Endodermal cell (in vitro differentiated cells): ENCODE data around the gene SOX11. TPM values are rescaled to one million over a fixed set of nuclear protein-coding genes. Genes with fewer than 3 reads are reported as not detected.
"Not testable (repeated sequence)": the region's sequence is repeated elsewhere in the genome, so short reads cannot be mapped to it uniquely, and the experiment has no call there.

Experiments
- DNase-seq: peaks from one replicate; pipeline ENCODE4 v3.0.0-alpha.2; 2017
- H3K27ac ChIP-seq: 2 replicates; pipeline ENCODE4 v1.5.1; 2013; ENCODE audit warnings: mild to moderate bottlenecking, low read depth, low read length, moderate library complexity
- H3K27me3 ChIP-seq: 2 replicates; pipeline ENCODE4 v1.6.1; 2013; ENCODE audit warnings: mild to moderate bottlenecking, low read length, moderate library complexity; ENCODE audit not compliant: insufficient read depth, control insufficient read depth, poor library complexity, severe bottlenecking
- H3K36me3 ChIP-seq: 2 replicates; pipeline ENCODE4 v1.7.0; 2013; ENCODE audit warnings: mild to moderate bottlenecking, low read length, moderate library complexity; ENCODE audit not compliant: control insufficient read depth, insufficient read depth
- H3K4me1 ChIP-seq: one replicate; pipeline ENCODE4 v1.7.0; 2013; ENCODE audit warnings: low read length; ENCODE audit not compliant: control insufficient read depth, insufficient read depth
- H3K4me3 ChIP-seq: 2 replicates; pipeline ENCODE4 v1.5.1; 2013; ENCODE audit warnings: mild to moderate bottlenecking, low read length, moderate library complexity
- H3K9ac ChIP-seq: 2 replicates; pipeline ENCODE4 v1.6.1; 2013; ENCODE audit warnings: mild to moderate bottlenecking, low read length, moderate library complexity; ENCODE audit not compliant: poor library complexity, severe bottlenecking; ENCODE audit errors: extremely low read depth
- H3K9me3 ChIP-seq: 2 replicates; pipeline ENCODE4 v1.6.1; 2013; ENCODE audit warnings: mild to moderate bottlenecking, low read length, moderate library complexity; ENCODE audit not compliant: control insufficient read depth
- H3K27ac Mint-ChIP-seq: 2 replicates; pipeline ENCODE4 v1.8.0; 2020; ENCODE audit warnings: mixed read lengths
- H3K27me3 Mint-ChIP-seq: 2 replicates; pipeline ENCODE4 v1.8.0; 2021; ENCODE audit warnings: mild to moderate bottlenecking, mixed read lengths; ENCODE audit not compliant: insufficient read depth
- H3K36me3 Mint-ChIP-seq: 2 replicates; pipeline ENCODE4 v1.8.0; 2020; ENCODE audit warnings: low read depth, mixed read lengths
- H3K4me1 Mint-ChIP-seq: 2 replicates; pipeline ENCODE4 v1.8.0; 2020; ENCODE audit warnings: mixed read lengths
- H3K4me3 Mint-ChIP-seq: 2 replicates; pipeline ENCODE4 v1.8.0; 2020; ENCODE audit warnings: mild to moderate bottlenecking, moderate library complexity, mixed read lengths
- H3K9me3 Mint-ChIP-seq: 2 replicates; pipeline ENCODE4 v1.8.0; 2020; ENCODE audit warnings: mild to moderate bottlenecking, mixed read lengths
- WGBS, 2 experiments: methylation state at CpG; one replicate each; pipeline versions ENCODE4 v1.1.5 to v1.1.7; 2013; ENCODE audit warnings: missing lambda C conversion rate in 2 of 2, mixed read lengths in 1 of 2; ENCODE audit not compliant: insufficient coverage in 1 of 2, insufficient read length in 1 of 2; 5-methylcytosine and 5-hydroxymethylcytosine counted together
- long read RNA-seq, 4 experiments: library from polyadenylated mRNA in 2 of 4; library from RNA in 1 of 4; library from capped mRNA in 1 of 4; stranded (forward) in 3 of 4; unstranded in 1 of 4; transcript quantifications; one replicate each; pipeline ENCODE4 v2.0.0, GENCODE V29; 2020 to 2021; ENCODE audit warnings: inconsistent platforms in 1 of 4
- polyA plus RNA-seq, 2 experiments: library from polyadenylated mRNA; stranded (reverse); fragments of 50-300 nt; gene quantifications; one replicate each; pipeline ENCODE4 v1.2.3, GENCODE V29; 2013
- total RNA-seq, 2 donors: library from RNA; stranded (reverse); fragmentation: NEBNext Ultra II Directional in 1 of 2; extraction: Animal tissue kit (Norgen Biotek cat#: 25700) in 1 of 2; gene quantifications; 2 replicates in 1 of 2; 3 replicates in 1 of 2; pipeline ENCODE4 v1.2.1, GENCODE V29; 2021
- TF ChIP-seq, protein P1 (sequence below): fragments of 200-600 bp; sonication (generic); conservative IDR thresholded peaks from 2 replicates; pipeline ENCODE4 v1.5.0; 2021; ENCODE audit warnings: antibody characterized with exemption, mild to moderate bottlenecking

The SOX11 gene
- total RNA-seq, result 10 to 100 TPM; 35.9 to 48.9 TPM
- polyA plus RNA-seq (2013, experiment 1 of 2), result 117 TPM
- 117 TPM for polyA plus RNA-seq (2013, experiment 2 of 2)
- long read RNA-seq, experiment 1, full-length matches to known transcripts, result 20 of 20 reads
- long read RNA-seq, experiment 1, partial matches to known transcripts, result 0 of 20 reads
- long read RNA-seq, experiment 1, other reads (novel, unspliced or antisense), result 0 of 20 reads
- long read RNA-seq, experiment 2, full-length matches to known transcripts, result 17 of 17 reads
- long read RNA-seq, experiment 2, partial matches to known transcripts, result 0 of 17 reads
- long read RNA-seq, experiment 2, other reads (novel, unspliced or antisense), result 0 of 17 reads
- long read RNA-seq, experiment 3, full-length matches to known transcripts, result 3 of 3 reads
- long read RNA-seq, experiment 3, partial matches to known transcripts, result 0 of 3 reads
- long read RNA-seq, experiment 3, other reads (novel, unspliced or antisense), result 0 of 3 reads
- long read RNA-seq, experiment 4, full-length matches to known transcripts, result 2 of 2 reads
- long read RNA-seq, experiment 4, partial matches to known transcripts, result 0 of 2 reads
- long read RNA-seq, experiment 4, other reads (novel, unspliced or antisense), result 0 of 2 reads

DNA sequence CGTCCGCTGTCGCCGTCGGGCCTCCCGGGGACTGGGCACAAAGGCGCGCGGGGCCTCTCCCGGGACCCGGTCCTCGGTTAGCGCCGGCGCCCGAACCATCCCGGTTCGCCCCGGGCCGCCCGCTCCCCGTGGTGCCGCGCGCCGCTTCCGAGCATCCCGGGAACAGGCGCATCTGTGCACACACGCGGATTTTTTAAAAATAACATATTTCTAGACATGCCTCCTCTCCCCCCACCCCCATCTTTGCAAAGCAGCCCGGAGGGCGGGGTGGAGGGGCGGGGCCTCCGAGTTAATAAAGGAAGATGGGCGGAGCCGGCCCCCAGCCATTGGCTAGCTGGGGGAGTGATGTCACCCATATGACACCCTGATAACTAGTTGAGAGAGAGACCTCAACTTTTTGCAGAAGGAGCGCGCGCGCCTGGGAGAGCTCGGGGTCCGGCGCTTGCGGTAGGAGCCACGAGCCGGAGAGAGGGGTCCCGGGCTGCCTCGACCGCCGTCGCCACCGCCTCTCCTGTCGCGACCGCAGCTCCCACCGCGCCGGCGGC, at the start of gene SOX11:
Gene SOX11, plus strand, starts transcription at position 400 of the 545 bp plus-strand sequence. CDS start 338 bp downstream, outside the sequence.
- Histone ChIP-seq H3K4me1 (no peaks in the 10 kb centered on the region), H3K9ac (peak within 1 kb of the TSS; percentile 85), H3K9me3 (no peaks in the 10 kb centered on the region), H3K4me3 (peak within 1 kb of the TSS; percentile 99), H3K27ac (peak within 1 kb of the TSS; percentile 99), H3K36me3 (no peaks in the 10 kb centered on the region), H3K27me3 (no peaks in the 10 kb centered on the region)
- H3K4me3 Mint-ChIP-seq, result peak within 1 kb of the TSS; percentile 94
- peak; percentile 97 for DNase-seq
- peaks cover 16% of the 10 kb centered on the region for H3K4me1 Mint-ChIP-seq
- H3K9me3 Mint-ChIP-seq, result no peaks in the 10 kb centered on the region
- H3K27ac Mint-ChIP-seq, result peak within 1 kb of the TSS; percentile 92
- H3K27me3 Mint-ChIP-seq, result peaks cover 11% of the 10 kb centered on the region
- TF ChIP-seq, protein P1, sequence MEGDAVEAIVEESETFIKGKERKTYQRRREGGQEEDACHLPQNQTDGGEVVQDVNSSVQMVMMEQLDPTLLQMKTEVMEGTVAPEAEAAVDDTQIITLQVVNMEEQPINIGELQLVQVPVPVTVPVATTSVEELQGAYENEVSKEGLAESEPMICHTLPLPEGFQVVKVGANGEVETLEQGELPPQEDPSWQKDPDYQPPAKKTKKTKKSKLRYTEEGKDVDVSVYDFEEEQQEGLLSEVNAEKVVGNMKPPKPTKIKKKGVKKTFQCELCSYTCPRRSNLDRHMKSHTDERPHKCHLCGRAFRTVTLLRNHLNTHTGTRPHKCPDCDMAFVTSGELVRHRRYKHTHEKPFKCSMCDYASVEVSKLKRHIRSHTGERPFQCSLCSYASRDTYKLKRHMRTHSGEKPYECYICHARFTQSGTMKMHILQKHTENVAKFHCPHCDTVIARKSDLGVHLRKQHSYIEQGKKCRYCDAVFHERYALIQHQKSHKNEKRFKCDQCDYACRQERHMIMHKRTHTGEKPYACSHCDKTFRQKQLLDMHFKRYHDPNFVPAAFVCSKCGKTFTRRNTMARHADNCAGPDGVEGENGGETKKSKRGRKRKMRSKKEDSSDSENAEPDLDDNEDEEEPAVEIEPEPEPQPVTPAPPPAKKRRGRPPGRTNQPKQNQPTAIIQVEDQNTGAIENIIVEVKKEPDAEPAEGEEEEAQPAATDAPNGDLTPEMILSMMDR, result no peak
- no peaks in the 10 kb centered on the region for H3K36me3 Mint-ChIP-seq
- 0% methylated on average over 16 to 58 of the region's 60 CpGs for WGBS, 2 experiments

DNA sequence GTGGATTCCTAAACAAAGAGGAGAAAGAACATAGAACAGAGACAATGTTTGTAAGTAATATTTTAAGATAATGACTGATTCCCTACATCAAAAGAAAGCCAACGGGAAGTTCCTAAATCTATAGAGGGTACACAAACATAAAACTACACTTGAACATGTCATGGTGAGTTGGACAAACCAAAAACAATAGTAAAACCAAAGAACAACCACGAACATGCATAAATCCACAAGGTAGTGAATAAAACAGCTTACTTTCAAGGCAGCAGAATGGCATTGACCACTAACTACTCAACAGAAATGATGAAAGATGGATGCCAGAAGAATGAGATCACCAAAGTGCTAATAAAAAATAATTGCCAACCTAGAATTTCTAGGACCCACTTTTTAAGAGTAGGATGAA, 39.5 kb upstream of the SOX11 start:
- H3K4me1 ChIP-seq, H3K9ac ChIP-seq, H3K27me3 ChIP-seq, H3K4me3 ChIP-seq, H3K4me3 Mint-ChIP-seq, H3K36me3 Mint-ChIP-seq, H3K36me3 ChIP-seq, H3K4me1 Mint-ChIP-seq, H3K9me3 ChIP-seq, H3K27ac ChIP-seq, H3K9me3 Mint-ChIP-seq, H3K27ac Mint-ChIP-seq, DNase-seq: not testable (repeated sequence)
- H3K27me3 Mint-ChIP-seq, result peaks cover 13% of the 10 kb centered on the region
- WGBS, 2 experiments, result 94% methylated on average over 2 of the region's 2 CpGs; no CpG with 5 or more reads in 1 of the 2 experiments

DNA sequence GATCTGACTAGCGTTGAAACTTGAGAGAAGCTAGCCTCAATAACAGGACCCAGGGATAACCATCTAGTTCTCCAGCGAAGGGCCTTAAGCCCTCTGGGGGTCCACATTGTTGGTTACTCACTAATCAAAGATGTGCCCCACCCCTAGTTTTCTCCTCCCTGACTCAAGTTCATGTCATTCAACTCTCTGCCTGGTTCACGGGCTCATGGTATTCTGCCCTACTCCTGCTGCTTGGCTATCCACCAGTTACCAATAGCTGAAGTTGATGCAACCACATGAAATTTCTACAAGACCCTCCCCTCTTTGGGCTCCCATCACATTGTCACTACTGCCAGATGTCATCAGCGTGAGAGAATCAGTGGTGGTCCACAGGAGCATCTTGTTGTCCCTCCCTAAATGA, 38.4 kb upstream of the SOX11 start:
- H3K27me3 Mint-ChIP-seq, result peaks cover 13% of the 10 kb centered on the region
- not testable (repeated sequence) for H3K27me3 ChIP-seq, H3K9ac ChIP-seq, H3K9me3 Mint-ChIP-seq, H3K4me3 ChIP-seq, H3K27ac Mint-ChIP-seq, H3K27ac ChIP-seq, H3K36me3 Mint-ChIP-seq, H3K36me3 ChIP-seq, H3K4me1 Mint-ChIP-seq, H3K4me3 Mint-ChIP-seq, H3K4me1 ChIP-seq, DNase-seq, H3K9me3 ChIP-seq
- 90% methylated on average over 4 of the region's 4 CpGs; no CpG with 5 or more reads in 1 of the 2 experiments for WGBS, 2 experiments

DNA sequence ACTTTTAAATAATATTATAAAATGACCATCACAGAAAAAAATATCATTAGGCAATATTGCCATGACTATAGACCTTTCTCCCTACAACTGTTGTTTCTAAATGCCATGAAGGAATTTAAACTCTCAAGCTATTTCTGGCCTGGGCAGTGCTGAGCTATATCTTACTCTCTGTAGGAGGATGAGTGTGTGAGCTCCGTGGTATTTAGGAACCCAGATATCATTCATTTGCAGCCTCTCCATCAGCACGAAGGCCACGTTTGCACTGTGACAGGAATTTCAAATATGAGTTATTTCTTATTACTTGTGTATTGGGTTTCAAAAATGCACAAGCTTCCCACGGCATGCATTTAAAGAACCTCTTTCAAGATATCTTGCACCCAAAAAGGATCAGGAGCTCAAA, 35.0 kb upstream of the SOX11 start:
- Histone ChIP-seq H3K9me3 (peaks cover 7% of the 10 kb centered on the region), H3K27ac (no peak overlapping the region), H3K4me1 (no peaks in the 10 kb centered on the region), H3K4me3 (no peak overlapping the region), H3K36me3 (no peaks in the 10 kb centered on the region), H3K9ac (no peak overlapping the region), H3K27me3 (no peaks in the 10 kb centered on the region)
- no peak overlapping the region for H3K27ac Mint-ChIP-seq
- no peak overlapping the region for H3K4me3 Mint-ChIP-seq
- TF ChIP-seq, protein P1, result no peak
- no peak for DNase-seq
- WGBS, 2 experiments, result 86 to 100% methylated on average over 2 to 4 of the region's 4 CpGs
- no peaks in the 10 kb centered on the region for H3K36me3 Mint-ChIP-seq
- peaks cover 13% of the 10 kb centered on the region for H3K27me3 Mint-ChIP-seq
- peaks cover 4% of the 10 kb centered on the region for H3K4me1 Mint-ChIP-seq
- H3K9me3 Mint-ChIP-seq, result peaks cover 8% of the 10 kb centered on the region
